Naive thymus-derived CD4-positive, alpha-beta T cell (primary cell): Measurements from ENCODE around the gene TAF5L. TPM values are rescaled to one million over a fixed set of nuclear protein-coding genes. Genes with fewer than 3 reads are reported as not detected.

ENCODE experiments used
- ATAC-seq: fragments of 150-1000 bp; cut with Tn5 transposase; 2 replicates; pipeline ENCODE4 v1.10.0; 2021; ENCODE audit warnings: mild to moderate bottlenecking, moderate library complexity
- CTCF ChIA-PET: fragments of 350-600 bp; sonication (Branson Sonifier 250); formaldehyde crosslinking; loops from one replicate; lab custom pipeline; 2021; ENCODE audit warnings: antibody characterized with exemption; lab: Charles Lee
- POLR2A ChIA-PET: fragments of 350-600 bp; sonication (Branson Sonifier 250); formaldehyde crosslinking; loops from one replicate; lab custom pipeline; 2021; ENCODE audit warnings: antibody characterized with exemption, inconsistent platforms; lab: Charles Lee
- DNase-seq, 9 donors: peaks; one replicate each; pipeline versions ENCODE4 v3.0.0 to v3.0.0-alpha.2; 2020 to 2022; ENCODE audit warnings: mixed read lengths in 1 of 9
- H3K27ac ChIP-seq: one replicate; pipeline ENCODE4 v1.7.0; 2013; ENCODE audit warnings: mild to moderate bottlenecking, low read depth, low read length, moderate library complexity
- H3K27me3 ChIP-seq, 2 donors: one replicate each; pipeline ENCODE4 v1.7.0; 2013; ENCODE audit warnings: low read length in 2 of 2, mild to moderate bottlenecking in 2 of 2, moderate library complexity in 2 of 2; ENCODE audit not compliant: control insufficient read depth in 2 of 2, insufficient read depth in 2 of 2
- H3K36me3 ChIP-seq, 3 experiments: 1 replicate in 2 of 3; 2 replicates in 1 of 3; pipeline ENCODE4 v1.7.0; 2013; ENCODE audit warnings: low read length in 3 of 3, mild to moderate bottlenecking in 3 of 3, moderate library complexity in 1 of 3; ENCODE audit not compliant: insufficient read depth in 3 of 3, control insufficient read depth in 2 of 3
- H3K4me1 ChIP-seq, 2 donors: one replicate each; pipeline ENCODE4 v1.7.0; 2013; ENCODE audit warnings: low read length in 2 of 2, mild to moderate bottlenecking in 2 of 2, moderate library complexity in 1 of 2; ENCODE audit not compliant: control insufficient read depth in 2 of 2, insufficient read depth in 2 of 2
- H3K4me3 ChIP-seq: 2 replicates; pipeline ENCODE4 v1.7.0; 2013; ENCODE audit warnings: mild to moderate bottlenecking, low read length
- H3K9me3 ChIP-seq, 3 experiments: 1 replicate in 2 of 3; 2 replicates in 1 of 3; pipeline ENCODE4 v1.7.0; 2013; ENCODE audit warnings: low read length in 3 of 3; ENCODE audit not compliant: control insufficient read depth in 2 of 3
- H3K27ac Mint-ChIP-seq, 9 donors: one replicate each; pipeline ENCODE4 v1.8.0; 2020 to 2022; ENCODE audit warnings: mixed read lengths in 9 of 9, mild to moderate bottlenecking in 8 of 9, moderate library complexity in 5 of 9, inconsistent platforms in 2 of 9
- H3K27me3 Mint-ChIP-seq, 5 donors: one replicate each; pipeline ENCODE4 v1.8.0; 2021 to 2022; ENCODE audit warnings: mixed read lengths in 5 of 5, mild to moderate bottlenecking in 1 of 5
- H3K36me3 Mint-ChIP-seq, 5 donors: one replicate each; pipeline ENCODE4 v1.8.0; 2020 to 2022; ENCODE audit warnings: mixed read lengths in 5 of 5, mild to moderate bottlenecking in 3 of 5, inconsistent platforms in 1 of 5
- H3K4me1 Mint-ChIP-seq, 7 donors: one replicate each; pipeline ENCODE4 v1.8.0; 2020 to 2022; ENCODE audit warnings: mixed read lengths in 7 of 7, mild to moderate bottlenecking in 3 of 7, inconsistent platforms in 1 of 7
- H3K4me3 Mint-ChIP-seq, 10 donors: one replicate each; pipeline ENCODE4 v1.8.0; 2020 to 2022; ENCODE audit warnings: mild to moderate bottlenecking in 10 of 10, mixed read lengths in 10 of 10, moderate library complexity in 6 of 10, inconsistent platforms in 2 of 10
- H3K9me3 Mint-ChIP-seq, 11 donors: one replicate each; pipeline ENCODE4 v1.8.0; 2020 to 2022; ENCODE audit warnings: mixed read lengths in 11 of 11, mild to moderate bottlenecking in 4 of 11, inconsistent platforms in 1 of 11, moderate library complexity in 1 of 11
- intact Hi-C, 2 donors: fragments of 100-400 bp; cut with micrococcal nuclease; formaldehyde crosslinking; loops; one replicate each; pipeline ENCODE4 v1.15.1; 2023
- polyA plus RNA-seq, 2 donors: library from polyadenylated mRNA; unstranded; fragments of 300-500 nt; fragmentation: Illumina TruSeq; gene quantifications; one replicate each; pipeline ENCODE4 v1.2.3, GENCODE V29; 2021
- total RNA-seq, 6 experiments: library from RNA in 5 of 6; stranded (reverse) in 5 of 6; gene quantifications; 1 replicate in 5 of 6; 2 replicates in 1 of 6; pipeline ENCODE4 v1.2.3 and lab custom pipeline; 2021 to 2026

Gene TAF5L
- total and polyA plus RNA-seq, 7 experiments from 2014 or later: 4.7 to 27.2 (median 19.7) TPM

- POLR2A ChIA-PET: no interaction called here
- no peak overlapping the region for H3K27ac ChIP-seq
- H3K27ac Mint-ChIP-seq: no peak overlapping the region
- H3K36me3 Mint-ChIP-seq: peaks cover 0 to 13% (median 0%) of the 10 kb centered on the region in 5 donors
- CTCF ChIA-PET: interaction anchor here (0.5 kb wide), 2 partner anchors 497 to 644 kb away, joined by 3 read pairs; no protein-coding TSS in a partner anchor
- H3K4me1 ChIP-seq: peaks cover 13% of the 10 kb centered on the region in 2 donors
- H3K4me3 ChIP-seq: no peak overlapping the region
- no peaks in the 10 kb centered on the region for H3K27me3 ChIP-seq
- H3K36me3 ChIP-seq: no peaks in the 10 kb centered on the region
- no peak overlapping the region for H3K4me3 Mint-ChIP-seq
- H3K9me3 Mint-ChIP-seq: peaks cover 0 to 2% (median 0%) of the 10 kb centered on the region in 11 donors
- intact Hi-C loops: loop anchor here in 1 of 2 donors (10.0 kb wide), 1 partner anchor 438 kb away; no protein-coding TSS in a partner anchor
- H3K27me3 Mint-ChIP-seq: no peaks in the 10 kb centered on the region
- DNase-seq: no peak
- H3K4me1 Mint-ChIP-seq: peaks cover 0 to 7% (median 4%) of the 10 kb centered on the region in 7 donors
- H3K9me3 ChIP-seq: no peaks in the 10 kb centered on the region
- no peak for ATAC-seq
Observed at GRCh38 chr1:229666585-229666984, 40.7 kb upstream of the TAF5L start.

- no peak for DNase-seq
- POLR2A ChIA-PET: no interaction called here
- no peaks in the 10 kb centered on the region for H3K27me3 Mint-ChIP-seq
- H3K36me3 Mint-ChIP-seq: peaks cover 0 to 17% (median 0%) of the 10 kb centered on the region in 5 donors
- intact Hi-C loops: loop anchor here in 1 of 2 donors (10.0 kb wide), 1 partner anchor 439 kb away; no protein-coding TSS in a partner anchor
- peaks cover 13% of the 10 kb centered on the region in 2 donors for H3K4me1 ChIP-seq
- ATAC-seq: no peak
- no peaks in the 10 kb centered on the region for H3K9me3 ChIP-seq
- H3K27ac Mint-ChIP-seq: no peak overlapping the region
- no peaks in the 10 kb centered on the region for H3K36me3 ChIP-seq
- peaks cover 0 to 9% (median 4%) of the 10 kb centered on the region in 7 donors for H3K4me1 Mint-ChIP-seq
- CTCF ChIA-PET: interaction anchor here (0.5 kb wide), 1 partner anchor 644 kb away, joined by 3 read pairs; no protein-coding TSS in a partner anchor
- peaks cover 0 to 2% (median 0%) of the 10 kb centered on the region in 11 donors for H3K9me3 Mint-ChIP-seq
- H3K27ac ChIP-seq: no peak overlapping the region
- no peak overlapping the region for H3K4me3 ChIP-seq
- no peak overlapping the region for H3K4me3 Mint-ChIP-seq
- H3K27me3 ChIP-seq: no peaks in the 10 kb centered on the region
Observed at GRCh38 chr1:229665912-229666558, 40.1 kb upstream of the TAF5L start.

- Mint-ChIP-seq H3K36me3 (peaks cover 0 to 19% (median 0%) of the 10 kb centered on the region in 5 donors), H3K4me3 (no peak overlapping the region), H3K27ac (no peak overlapping the region), H3K9me3 (peaks cover 0 to 2% (median 0%) of the 10 kb centered on the region in 11 donors), H3K27me3 (no peaks in the 10 kb centered on the region), H3K4me1 (peaks cover 0 to 11% (median 4%) of the 10 kb centered on the region in 7 donors)
- ChIA-PET CTCF (interaction anchor here (2.5 to 5.4 kb wide), 2 partner anchors 503 to 646 kb away, joined by 8 to 40 read pairs; no protein-coding TSS in a partner anchor), POLR2A (no interaction called here)
- Histone ChIP-seq H3K9me3 (no peaks in the 10 kb centered on the region), H3K4me1 (peaks cover 13% of the 10 kb centered on the region in 2 donors), H3K4me3 (no peak overlapping the region), H3K27me3 (no peaks in the 10 kb centered on the region), H3K27ac (peak overlapping the region; percentile 20), H3K36me3 (peaks cover 0 to 5% (median 3%) of the 10 kb centered on the region in 3 experiments)
- DNase-seq (peak; percentile 23 to 74 (median 59)), ATAC-seq (peak; percentile 68)
- intact Hi-C loops: loop anchor here (5.0 to 10.0 kb wide), 3 partner anchors 183 to 441 kb away; partner anchors contain the start of gene GALNT2 (in 1 of the 2)
Observed at GRCh38 chr1:229664133-229664689, 38.3 kb upstream of the TAF5L start.

- intact Hi-C loops: loop anchor here (1.0 to 10.0 kb wide), 8 partner anchors 185 to 1549 kb away; partner anchors contain the start of gene GALNT2 (in 1 of the 2)
- Mint-ChIP-seq H3K9me3 (no peaks in the 10 kb centered on the region), H3K4me3 (no peak overlapping the region), H3K27me3 (no peaks in the 10 kb centered on the region), H3K4me1 (peaks cover 0 to 11% (median 5%) of the 10 kb centered on the region in 7 donors), H3K36me3 (peaks cover 0 to 23% (median 5%) of the 10 kb centered on the region in 5 donors), H3K27ac (peak overlapping the region in 1 of 9 donors; percentile 8)
- DNase-seq: no peak
- Histone ChIP-seq H3K27ac (no peak overlapping the region), H3K4me3 (no peak overlapping the region), H3K4me1 (peaks cover 13% of the 10 kb centered on the region in 2 donors), H3K27me3 (no peaks in the 10 kb centered on the region), H3K36me3 (peaks cover 0 to 21% (median 6%) of the 10 kb centered on the region in 3 experiments), H3K9me3 (no peaks in the 10 kb centered on the region)
- ChIA-PET POLR2A (no interaction called here), CTCF (interaction anchor here (1.0 to 5.4 kb wide), 11 partner anchors 10 to 649 kb away, joined by 3 to 40 read pairs (median 6); no protein-coding TSS in a partner anchor)
- ATAC-seq: no peak
Observed at GRCh38 chr1:229661897-229662296, 36.0 kb upstream of the TAF5L start.

- Histone ChIP-seq H3K9me3 (no peaks in the 10 kb centered on the region), H3K4me1 (peaks cover 13% of the 10 kb centered on the region in 2 donors), H3K4me3 (no peak overlapping the region), H3K36me3 (peaks cover 0 to 26% (median 6%) of the 10 kb centered on the region in 3 experiments), H3K27me3 (no peaks in the 10 kb centered on the region), H3K27ac (no peak overlapping the region)
- H3K4me3 Mint-ChIP-seq: no peak overlapping the region
- H3K9me3 Mint-ChIP-seq: no peaks in the 10 kb centered on the region
- H3K4me1 Mint-ChIP-seq: peaks cover 0 to 11% (median 5%) of the 10 kb centered on the region in 7 donors
- ATAC-seq (peak; percentile 87), DNase-seq (peak; percentile 38 to 72 (median 67))
- POLR2A ChIA-PET: no interaction called here
- H3K27ac Mint-ChIP-seq: peak overlapping the region in 3 of 9 donors; percentile 8 to 80 (median 66)
- intact Hi-C loops: loop anchor here (1.0 to 10.0 kb wide), 8 partner anchors 186 to 1550 kb away; partner anchors contain the start of gene GALNT2 (in 1 of the 2)
- no peaks in the 10 kb centered on the region for H3K27me3 Mint-ChIP-seq
- CTCF ChIA-PET: interaction anchor here (0.7 to 5.4 kb wide), 16 partner anchors 11 to 653 kb away, joined by 3 to 40 read pairs (median 4); no protein-coding TSS in a partner anchor
- H3K36me3 Mint-ChIP-seq: peaks cover 0 to 23% (median 5%) of the 10 kb centered on the region in 5 donors
Observed at GRCh38 chr1:229661022-229661877, 35.3 kb upstream of the TAF5L start.
